ENCODE results near the gene REEP5. TPM values are rescaled to one million over a fixed set of nuclear protein-coding genes. Genes with fewer than 3 reads are reported as not detected.

REEP5 gene
- total RNA-seq, 1 experiment from 2014 or later, result 46.2 TPM

DNA sequence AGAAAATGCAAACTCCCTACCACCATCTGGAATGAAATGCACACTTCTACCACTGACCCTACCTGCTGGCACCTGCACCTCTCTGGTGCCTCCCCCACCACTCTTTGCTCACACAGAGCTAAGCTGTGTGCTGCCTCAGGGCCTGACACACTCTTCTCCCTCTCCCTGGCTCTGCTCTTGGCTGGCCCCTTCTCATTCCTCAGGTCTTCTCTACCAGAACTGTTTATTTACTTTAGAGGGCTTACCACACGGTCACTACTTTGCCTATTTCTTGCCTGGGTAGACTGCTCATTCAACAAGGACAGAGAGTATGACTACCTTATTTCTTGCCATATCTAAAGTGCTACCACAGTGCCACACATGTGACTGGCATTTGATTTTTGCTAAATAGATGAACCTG is 3.3 kb downstream of the REEP5 start:
- H4K5ac ChIP-seq (ENCODE audit: insufficient read length, low read depth, low read length), result no peak overlapping the region
- Mint-ChIP-seq H3K27ac (no peak overlapping the region; a peak in 2 of 7 replicates), H3K4me3 (no peak overlapping the region)

More for the DNA sequence above, 3.3 kb downstream of the REEP5 start:
- Histone ChIP-seq H2BK5ac (ENCODE audit: insufficient read length, low read length) (no peak overlapping the region), H4K8ac (replicated peaks; ENCODE audit: insufficient read length, low read depth, low read length) (no peak overlapping the region), H3K79me2 (ENCODE audit: insufficient read depth, low read length) (no peaks in the 10 kb centered on the region), H3K14ac (ENCODE audit: insufficient read depth, low read length) (no peak overlapping the region), H3K27ac (ENCODE audit: insufficient read length, low read depth, low read length) (no peak overlapping the region), H2BK12ac (ENCODE audit: insufficient read length, low read depth, low read length) (no peak overlapping the region), H3K4ac (ENCODE audit: low read depth, low read length) (no peak overlapping the region), H3K27me3 (ENCODE audit: insufficient read depth, low read length) (no peaks in the 10 kb centered on the region), H3K9me3 (ENCODE audit: control insufficient read depth, low read depth, low read length) (no peaks in the 10 kb centered on the region), H3K23me2 (ENCODE audit: insufficient read length, low read depth, low read length, poor library complexity, severe bottlenecking) (peaks cover 5% of the 10 kb centered on the region), H2BK120ac (ENCODE audit: low read depth, low read length, poor library complexity, severe bottlenecking) (no peak overlapping the region), H3K4me1 (ENCODE audit: insufficient read depth, low read length) (no peaks in the 10 kb centered on the region), H3K9ac (ENCODE audit: extremely low read depth, insufficient read length, low read length) (no peak overlapping the region), H3K79me1 (ENCODE audit: insufficient read depth, low read depth, low read length, poor library complexity, severe bottlenecking) (peaks cover 4% of the 10 kb centered on the region), H3K56ac (ENCODE audit: insufficient read length, low read depth, low read length) (no peak overlapping the region), H2AFZ (ENCODE audit: low read length) (no peak overlapping the region), H4K20me1 (ENCODE audit: control insufficient read depth, insufficient read depth, insufficient read length) (no peaks in the 10 kb centered on the region), H3K23ac (ENCODE audit: insufficient read length, low read depth, low read length) (no peak overlapping the region), H3K4me2 (ENCODE audit: insufficient read depth, insufficient read length, low read length) (no peak overlapping the region), H2AK5ac (ENCODE audit: insufficient read length, low read length) (no peak overlapping the region), H2BK15ac (ENCODE audit: low read depth, low read length) (no peak overlapping the region), H3T11ph (ENCODE audit: low read length) (no peak overlapping the region), H4K91ac (ENCODE audit: insufficient read length, low read depth, low read length) (no peak overlapping the region), H2BK20ac (ENCODE audit: low read depth, low read length, poor library complexity, severe bottlenecking) (no peak overlapping the region), H3K18ac (ENCODE audit: insufficient read length, low read depth, low read length) (no peak overlapping the region)
- Mint-ChIP-seq H3K36me3 (ENCODE audit: insufficient read depth in 1 of 3, low read depth in 3 of 3) (peaks cover 14 to 51% (median 41%) of the 10 kb centered on the region in 3 experiments), H3K27me3 (ENCODE audit: low read depth) (peaks cover 12% of the 10 kb centered on the region), H3K4me1 (peaks cover 12 to 18% of the 10 kb centered on the region in 2 experiments), H3K9me3 (no peaks in the 10 kb centered on the region; a peak in 1 of 5 replicates)
- TF ChIP-seq, protein P1, sequence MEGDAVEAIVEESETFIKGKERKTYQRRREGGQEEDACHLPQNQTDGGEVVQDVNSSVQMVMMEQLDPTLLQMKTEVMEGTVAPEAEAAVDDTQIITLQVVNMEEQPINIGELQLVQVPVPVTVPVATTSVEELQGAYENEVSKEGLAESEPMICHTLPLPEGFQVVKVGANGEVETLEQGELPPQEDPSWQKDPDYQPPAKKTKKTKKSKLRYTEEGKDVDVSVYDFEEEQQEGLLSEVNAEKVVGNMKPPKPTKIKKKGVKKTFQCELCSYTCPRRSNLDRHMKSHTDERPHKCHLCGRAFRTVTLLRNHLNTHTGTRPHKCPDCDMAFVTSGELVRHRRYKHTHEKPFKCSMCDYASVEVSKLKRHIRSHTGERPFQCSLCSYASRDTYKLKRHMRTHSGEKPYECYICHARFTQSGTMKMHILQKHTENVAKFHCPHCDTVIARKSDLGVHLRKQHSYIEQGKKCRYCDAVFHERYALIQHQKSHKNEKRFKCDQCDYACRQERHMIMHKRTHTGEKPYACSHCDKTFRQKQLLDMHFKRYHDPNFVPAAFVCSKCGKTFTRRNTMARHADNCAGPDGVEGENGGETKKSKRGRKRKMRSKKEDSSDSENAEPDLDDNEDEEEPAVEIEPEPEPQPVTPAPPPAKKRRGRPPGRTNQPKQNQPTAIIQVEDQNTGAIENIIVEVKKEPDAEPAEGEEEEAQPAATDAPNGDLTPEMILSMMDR (conservative IDR thresholded peaks at IDR 0.05), result no peak
- no CpG with 5 or more reads among the region's 1 CpG for WGBS (ENCODE audit: extremely low coverage, insufficient read length, low lambda C conversion rate)
- no peak for DNase-seq
